ENCODE results near the gene SULF2. TPM values are rescaled to one million over a fixed set of nuclear protein-coding genes. Genes with fewer than 3 reads are reported as not detected.

SULF2 gene
- polyA plus RNA-seq, 1 donor from 2014 or later: 1.7 TPM

GRCh38 chr20:47713878-47714450 lies 71.3 kb downstream of the SULF2 start:
- no peak overlapping the region for H3K4me3 Mint-ChIP-seq
- no peaks in the 10 kb centered on the region for H3K9me3 Mint-ChIP-seq
- no peaks in the 10 kb centered on the region for H3K36me3 Mint-ChIP-seq
- no peak overlapping the region for H3K27ac Mint-ChIP-seq
- H3K4me1 Mint-ChIP-seq: peaks cover under 1 to 4% (median 2%) of the 10 kb centered on the region in 3 donors
- peaks cover 16% of the 10 kb centered on the region for H3K27me3 Mint-ChIP-seq

- Mint-ChIP-seq H3K36me3 (no peaks in the 10 kb centered on the region), H3K4me1 (peaks cover 8 to 12% (median 8%) of the 10 kb centered on the region in 3 donors), H3K27ac (no peak overlapping the region), H3K9me3 (no peaks in the 10 kb centered on the region), H3K4me3 (no peak overlapping the region), H3K27me3 (peaks cover 19% of the 10 kb centered on the region)
Measured at GRCh38 chr20:47713163-47713562, 72.1 kb downstream of the SULF2 start.

GRCh38 chr20:47711046-47711752 lies 74.1 kb downstream of the SULF2 start:
- Mint-ChIP-seq H3K27me3 (peaks cover 26% of the 10 kb centered on the region), H3K27ac (no peak overlapping the region)

GRCh38 chr20:47710665-47711045 lies 74.6 kb downstream of the SULF2 start:
- Mint-ChIP-seq H3K27ac (no peak overlapping the region), H3K4me1 (peaks cover 12 to 16% (median 15%) of the 10 kb centered on the region in 3 donors), H3K36me3 (no peaks in the 10 kb centered on the region), H3K9me3 (no peaks in the 10 kb centered on the region), H3K4me3 (no peak overlapping the region), H3K27me3 (peaks cover 29% of the 10 kb centered on the region)

More at GRCh38 chr20:47711046-47711752, 74.1 kb downstream of the SULF2 start:
- Mint-ChIP-seq H3K9me3 (no peaks in the 10 kb centered on the region), H3K36me3 (no peaks in the 10 kb centered on the region), H3K4me3 (no peak overlapping the region), H3K4me1 (peaks cover 12 to 16% (median 15%) of the 10 kb centered on the region in 3 donors)

GRCh38 chr20:47708953-47709833 lies 76.1 kb downstream of the SULF2 start:
- Mint-ChIP-seq H3K4me1 (peaks cover 12 to 16% (median 15%) of the 10 kb centered on the region in 3 donors), H3K4me3 (no peak overlapping the region), H3K27me3 (peaks cover 29% of the 10 kb centered on the region), H3K27ac (no peak overlapping the region), H3K9me3 (no peaks in the 10 kb centered on the region), H3K36me3 (peaks cover 2% of the 10 kb centered on the region)

GRCh38 chr20:47708140-47708807 lies 77.0 kb downstream of the SULF2 start:
- peaks cover 29% of the 10 kb centered on the region for H3K27me3 Mint-ChIP-seq
- peaks cover 12 to 16% (median 15%) of the 10 kb centered on the region in 3 donors for H3K4me1 Mint-ChIP-seq
- H3K27ac Mint-ChIP-seq: no peak overlapping the region
- peak overlapping the region in 2 of 4 donors; percentile 35 to 45 for H3K4me3 Mint-ChIP-seq
- H3K36me3 Mint-ChIP-seq: peaks cover 7% of the 10 kb centered on the region
- H3K9me3 Mint-ChIP-seq: peaks cover 3 to 7% (median 5%) of the 10 kb centered on the region in 3 donors

GRCh38 chr20:47706345-47706744 lies 78.9 kb downstream of the SULF2 start:
- no peak overlapping the region for H3K4me3 Mint-ChIP-seq
- H3K27me3 Mint-ChIP-seq: peaks cover 26% of the 10 kb centered on the region
- peaks cover 3 to 7% (median 5%) of the 10 kb centered on the region in 3 donors for H3K9me3 Mint-ChIP-seq
- H3K36me3 Mint-ChIP-seq: peaks cover 7% of the 10 kb centered on the region
- no peak overlapping the region for H3K27ac Mint-ChIP-seq
- peaks cover 13 to 15% (median 14%) of the 10 kb centered on the region in 3 donors for H3K4me1 Mint-ChIP-seq

GRCh38 chr20:47705497-47705856 lies 79.8 kb downstream of the SULF2 start:
- Mint-ChIP-seq H3K27me3 (peaks cover 23% of the 10 kb centered on the region), H3K4me3 (no peak overlapping the region), H3K9me3 (peaks cover 3 to 7% (median 5%) of the 10 kb centered on the region in 3 donors), H3K4me1 (peaks cover 12 to 15% (median 13%) of the 10 kb centered on the region in 3 donors), H3K27ac (no peak overlapping the region), H3K36me3 (peaks cover 7% of the 10 kb centered on the region)

- Mint-ChIP-seq H3K4me3 (peak overlapping the region in 1 of 4 donors; percentile 20), H3K36me3 (peaks cover 7% of the 10 kb centered on the region)
Measured at GRCh38 chr20:47704746-47705496, 80.4 kb downstream of the SULF2 start.

GRCh38 chr20:47703748-47704147 lies 81.5 kb downstream of the SULF2 start:
- Mint-ChIP-seq H3K27ac (no peak overlapping the region), H3K9me3 (peaks cover 3 to 7% (median 5%) of the 10 kb centered on the region in 3 donors)

More at GRCh38 chr20:47704746-47705496, 80.4 kb downstream of the SULF2 start:
- Mint-ChIP-seq H3K9me3 (peaks cover 3 to 7% (median 5%) of the 10 kb centered on the region in 3 donors), H3K27ac (peak overlapping the region in 1 of 3 donors; percentile 41), H3K27me3 (peaks cover 23% of the 10 kb centered on the region), H3K4me1 (peaks cover 12 to 15% (median 13%) of the 10 kb centered on the region in 3 donors)

GRCh38 chr20:47701612-47702011 lies 83.7 kb downstream of the SULF2 start:
- Mint-ChIP-seq H3K27me3 (peaks cover 13% of the 10 kb centered on the region), H3K4me1 (peaks cover 0 to 2% (median 0%) of the 10 kb centered on the region in 3 donors), H3K27ac (no peak overlapping the region), H3K4me3 (no peak overlapping the region), H3K9me3 (peaks cover 3 to 7% (median 5%) of the 10 kb centered on the region in 3 donors), H3K36me3 (peaks cover 7% of the 10 kb centered on the region)

More at GRCh38 chr20:47703748-47704147, 81.5 kb downstream of the SULF2 start:
- H3K4me3 Mint-ChIP-seq: no peak overlapping the region
- H3K36me3 Mint-ChIP-seq: peaks cover 7% of the 10 kb centered on the region
- H3K4me1 Mint-ChIP-seq: peaks cover 9 to 13% (median 11%) of the 10 kb centered on the region in 3 donors
- peaks cover 20% of the 10 kb centered on the region for H3K27me3 Mint-ChIP-seq

- H3K27me3 Mint-ChIP-seq: peaks cover 6% of the 10 kb centered on the region
- no peak overlapping the region for H3K4me3 Mint-ChIP-seq
- H3K27ac Mint-ChIP-seq: no peak overlapping the region
- peaks cover 0 to 2% (median 2%) of the 10 kb centered on the region in 3 donors for H3K4me1 Mint-ChIP-seq
- peaks cover 7% of the 10 kb centered on the region for H3K36me3 Mint-ChIP-seq
- H3K9me3 Mint-ChIP-seq: peaks cover 3 to 7% (median 5%) of the 10 kb centered on the region in 3 donors
Measured at GRCh38 chr20:47700327-47700726, 85.0 kb downstream of the SULF2 start.

- peaks cover 3% of the 10 kb centered on the region for H3K27me3 Mint-ChIP-seq
- H3K27ac Mint-ChIP-seq: no peak overlapping the region
- peaks cover 3 to 7% (median 5%) of the 10 kb centered on the region in 3 donors for H3K9me3 Mint-ChIP-seq
Measured at GRCh38 chr20:47699818-47700217, 85.5 kb downstream of the SULF2 start.

GRCh38 chr20:47698142-47698541 lies 87.1 kb downstream of the SULF2 start:
- Mint-ChIP-seq H3K27ac (no peak overlapping the region), H3K9me3 (no peaks in the 10 kb centered on the region), H3K27me3 (peaks cover 3% of the 10 kb centered on the region), H3K36me3 (no peaks in the 10 kb centered on the region), H3K4me1 (peaks cover 0 to 5% (median 2%) of the 10 kb centered on the region in 3 donors), H3K4me3 (no peak overlapping the region)

More at GRCh38 chr20:47699818-47700217, 85.5 kb downstream of the SULF2 start:
- H3K36me3 Mint-ChIP-seq: peaks cover 7% of the 10 kb centered on the region
- peaks cover 0 to 5% (median 2%) of the 10 kb centered on the region in 3 donors for H3K4me1 Mint-ChIP-seq
- H3K4me3 Mint-ChIP-seq: no peak overlapping the region
